GM19467 (cell line): ENCODE data around the gene PIH1D1.

Source experiments
- ATAC-seq: cut with Tn5 transposase; IDR thresholded peaks from one replicate; pipeline ENCODE4 v1.9.1; 2021; ENCODE audit warnings: mild to moderate bottlenecking, moderate library complexity; ENCODE audit not compliant: unreplicated experiment

The PIH1D1 gene

GRCh38 chr19:49436381-49437017 is 15.1 kb downstream of the PIH1D1 start:
- ATAC-seq = no peak

- no peak for ATAC-seq
These were observed 15.9 kb downstream of the PIH1D1 start for GRCh38 chr19:49435670-49436069.

GRCh38 chr19:49434907-49435583 is 16.6 kb downstream of the PIH1D1 start:
- ATAC-seq = no peak

DNA sequence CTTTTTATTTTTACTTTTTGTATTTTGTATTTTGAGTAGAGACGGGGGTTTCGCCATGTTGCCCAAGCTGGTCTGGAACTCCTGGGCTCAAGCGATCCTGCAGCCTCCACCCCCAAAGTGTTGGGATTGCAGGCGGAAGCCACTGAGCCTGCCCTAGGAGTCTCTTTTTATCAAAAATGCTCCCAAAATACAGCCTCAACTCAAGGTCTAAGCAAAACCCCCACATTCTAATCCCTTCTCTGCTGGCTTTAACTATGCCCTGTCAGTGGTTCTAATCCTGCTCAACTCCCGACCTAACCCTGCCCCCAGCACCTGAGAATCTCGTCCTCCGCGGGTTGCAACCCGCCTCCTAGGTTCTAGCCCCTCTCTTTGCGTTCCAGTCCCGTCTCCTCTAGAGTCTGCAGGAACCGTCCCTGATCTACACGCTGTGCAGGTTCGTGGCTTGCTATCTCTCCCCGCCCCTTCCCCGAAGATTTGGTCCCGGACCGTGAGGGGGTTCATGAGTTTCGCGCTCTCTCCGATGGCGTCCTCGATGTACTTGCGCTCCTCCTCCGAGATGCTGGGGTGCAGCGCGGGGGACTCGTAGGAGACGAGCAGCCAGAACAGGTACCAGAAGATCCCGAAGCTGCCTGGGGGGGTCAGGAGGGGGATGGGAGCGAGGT is 18.2 kb downstream of the PIH1D1 start:
- no peak for ATAC-seq

DNA sequence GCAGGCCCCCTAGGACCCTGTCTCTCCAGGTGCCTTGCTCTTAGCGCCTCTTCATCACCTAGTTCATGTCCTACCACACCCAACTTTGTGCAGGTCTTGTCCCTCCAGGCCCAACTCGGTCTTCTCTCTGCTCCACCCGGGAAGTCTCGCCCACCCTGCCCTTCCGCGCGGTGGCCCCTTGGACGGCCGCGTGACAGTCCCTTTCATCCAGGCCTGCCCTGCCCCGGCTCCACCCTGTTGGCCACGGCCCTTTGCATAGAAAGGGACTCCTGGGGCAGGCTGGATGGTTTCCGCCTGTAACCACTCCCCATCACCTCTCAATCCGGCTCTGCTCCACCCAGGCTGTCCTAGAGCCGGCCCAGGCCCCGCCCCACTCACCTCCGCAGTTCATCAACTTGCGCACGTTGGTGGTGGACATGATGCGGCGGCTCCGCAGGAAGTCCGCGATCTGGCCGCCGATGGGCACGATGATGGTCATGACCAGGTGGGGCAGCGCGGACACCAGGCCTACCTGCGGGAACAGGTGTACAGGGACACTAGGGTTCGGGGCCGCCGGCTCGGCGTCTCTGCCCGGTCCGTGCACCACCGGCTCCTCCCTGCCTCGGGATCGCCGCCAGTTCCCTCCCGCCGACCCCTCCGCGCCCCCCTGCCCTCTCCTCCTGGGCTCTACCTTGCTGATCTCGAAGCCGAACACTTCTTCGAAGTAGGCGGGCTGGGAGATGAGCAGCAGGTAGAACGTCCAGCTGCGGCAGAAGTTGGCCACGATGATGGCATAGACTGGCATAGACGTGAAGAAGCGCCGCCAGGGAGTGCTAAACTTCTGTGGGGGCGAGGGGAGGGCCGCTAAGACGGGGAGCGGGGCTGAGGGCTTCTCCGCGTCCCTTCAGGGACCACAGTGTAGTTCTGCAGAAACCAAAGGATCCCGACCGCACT is 19.2 kb downstream of the PIH1D1 start:
- ATAC-seq = no peak

DNA sequence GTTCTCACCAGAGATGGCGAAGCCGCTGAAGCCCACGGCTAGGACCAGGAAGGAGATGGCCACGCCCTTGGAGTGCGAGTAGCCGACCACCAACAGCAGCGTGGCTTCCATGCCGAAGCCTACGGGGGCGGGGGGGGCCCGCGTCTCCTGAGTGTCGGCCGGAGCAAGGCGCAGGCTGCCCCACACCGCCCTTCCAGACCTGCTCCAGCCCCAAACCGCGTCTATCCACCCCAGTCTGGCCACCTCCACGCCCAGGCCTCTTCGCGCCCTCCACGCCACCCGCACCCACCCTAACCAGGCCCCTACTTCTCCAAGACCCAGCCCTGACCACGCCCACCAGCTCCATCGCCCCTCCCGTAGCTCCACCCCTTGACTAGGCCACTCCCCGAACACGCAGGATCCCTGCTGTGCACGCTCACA is 20.3 kb downstream of the PIH1D1 start:
- ATAC-seq = no peak

GRCh38 chr19:49430678-49431329 is 20.8 kb downstream of the PIH1D1 start:
- no peak for ATAC-seq

GRCh38 chr19:49430172-49430677 is 21.4 kb downstream of the PIH1D1 start:
- ATAC-seq = no peak

DNA sequence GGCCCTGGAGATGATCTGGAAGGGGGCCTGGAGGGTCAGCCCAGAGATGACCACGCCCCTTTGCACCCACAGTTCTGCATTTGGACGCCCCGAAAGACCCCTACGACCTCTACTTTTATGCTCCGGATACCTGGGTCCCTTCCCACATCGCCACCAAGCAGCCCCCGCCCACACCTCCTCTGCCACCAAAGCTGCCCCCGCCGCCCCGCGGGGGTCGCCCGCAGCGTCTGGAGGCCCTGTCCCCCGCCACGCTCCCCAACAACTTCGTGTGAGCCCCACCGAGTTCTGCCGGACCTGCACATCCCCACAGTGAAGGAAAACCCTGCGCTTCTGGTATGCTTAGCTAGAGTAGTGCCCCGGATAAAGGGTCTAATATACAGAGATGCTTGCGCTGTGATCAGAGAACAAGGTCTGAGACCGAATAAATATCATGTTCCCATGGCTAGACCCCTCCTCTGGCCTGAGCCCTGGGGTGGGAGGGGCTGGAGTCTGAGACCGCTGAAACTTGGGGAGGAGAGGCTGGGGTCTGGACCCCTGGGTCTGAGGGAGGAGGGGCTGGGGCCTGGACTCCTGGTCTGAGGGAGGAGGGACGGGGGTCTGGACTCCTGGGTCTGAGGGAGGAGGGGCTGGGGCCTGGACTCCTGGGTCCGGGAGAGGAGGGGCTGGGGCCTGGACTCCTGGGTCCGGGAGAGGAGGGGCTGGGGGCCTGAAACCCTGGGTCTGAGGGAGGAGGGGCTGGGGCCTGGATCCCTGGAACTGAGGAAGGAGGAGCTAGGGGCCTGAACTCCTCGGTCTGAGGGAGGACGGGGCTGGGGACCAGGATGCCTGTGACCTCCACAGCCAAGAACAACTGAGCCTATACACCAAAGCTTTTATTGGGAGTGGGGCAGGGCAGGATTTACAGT is 22.8 kb downstream of the PIH1D1 start:
- ATAC-seq = no peak

- no peak for ATAC-seq
These were observed 23.6 kb downstream of the PIH1D1 start for GRCh38 chr19:49427855-49428546.

GRCh38 chr19:49427339-49427738 is 24.3 kb downstream of the PIH1D1 start:
- no peak for ATAC-seq

- ATAC-seq = no peak
These were observed 25.6 kb downstream of the PIH1D1 start for GRCh38 chr19:49425922-49426592.

- ATAC-seq = no peak
These were observed 26.4 kb downstream of the PIH1D1 start, which contains the start of gene GFY for GRCh38 chr19:49425178-49425577. Gene GFY (plus strand): TSS chr19:49425388. CDS start chr19:49426431, 1,043 bp downstream.

DNA sequence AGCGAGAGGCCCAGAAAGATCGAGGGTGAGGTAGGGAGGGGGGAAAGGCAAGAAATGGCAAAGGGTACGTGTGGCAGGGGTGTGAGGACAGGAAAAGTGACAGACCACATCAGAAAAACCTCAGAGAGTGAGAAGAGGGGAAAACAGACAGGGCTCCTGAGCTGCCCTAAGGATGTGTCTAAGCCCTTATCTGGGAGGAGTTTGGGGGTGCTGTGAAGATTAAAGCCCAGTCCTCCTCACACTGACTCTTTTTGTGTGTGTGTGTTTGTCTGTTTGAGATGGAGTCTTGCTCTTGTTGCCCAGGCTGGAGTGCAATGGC is 27.7 kb downstream of the PIH1D1 start:
- no peak for ATAC-seq

GRCh38 chr19:49423071-49423984 is 28.3 kb downstream of the PIH1D1 start, which contains the start of gene PTH2:
Gene PTH2 (minus strand): TSS chr19:49423441. CDS start chr19:49423339, 102 bp downstream.
- ATAC-seq = no peak

DNA sequence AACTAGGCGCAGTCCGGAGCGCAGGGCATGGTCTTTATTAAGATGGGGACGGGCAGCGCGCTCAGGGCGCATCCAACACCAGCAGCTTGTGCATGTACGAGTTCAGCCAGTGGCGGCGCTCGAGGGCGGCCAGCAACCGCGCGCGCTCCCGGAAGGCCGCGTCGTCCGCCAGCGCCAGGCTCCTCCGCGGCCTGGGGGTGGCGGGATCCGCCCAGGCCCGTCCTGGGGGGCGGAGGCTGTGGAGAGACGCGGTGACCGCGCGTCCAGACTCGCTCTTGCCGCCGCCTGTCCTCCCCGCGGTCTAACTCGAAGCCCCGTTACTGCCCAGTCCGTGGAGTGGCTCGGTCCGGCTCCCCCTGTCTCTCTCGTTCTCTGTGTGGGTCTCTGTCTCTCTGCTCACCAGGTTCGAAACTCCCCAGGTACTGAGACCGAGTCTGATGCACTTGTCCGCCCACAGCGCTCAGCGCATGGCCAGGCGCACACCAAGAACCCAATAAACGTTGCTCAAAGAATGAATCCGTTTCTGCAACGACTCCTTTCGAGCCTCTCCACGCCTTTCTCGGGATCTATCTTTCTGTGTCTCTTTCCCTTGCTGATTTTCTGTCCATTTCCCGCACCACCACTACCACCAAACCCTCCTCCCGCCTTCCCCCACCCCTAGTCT is 29.1 kb downstream of the PIH1D1 start:
- no peak for ATAC-seq

DNA sequence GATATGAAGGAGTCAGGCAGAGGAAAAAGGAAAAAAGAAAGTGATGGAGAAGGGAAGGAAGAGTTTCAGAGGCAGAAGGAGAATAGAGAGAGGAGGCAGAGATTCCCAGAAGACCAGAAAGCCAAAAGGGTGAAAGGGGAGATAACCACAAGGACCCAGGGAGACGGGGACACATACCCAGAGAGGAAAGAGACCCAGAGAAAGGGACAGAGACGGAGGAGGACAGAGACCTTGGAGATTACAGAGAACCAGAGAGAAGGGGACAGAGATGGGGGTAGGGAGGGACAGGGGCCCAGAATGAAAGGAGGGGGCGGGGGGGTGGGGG is 29.8 kb downstream of the PIH1D1 start:
- no peak for ATAC-seq
